GM12872 (cell line): ENCODE results near the gene SLC28A3.

ENCODE experiments used
- CTCF ChIP-seq: IDR thresholded peaks from 3 replicates; pipeline ENCODE4 v1.5.1; 2011; ENCODE audit warnings: low read depth, mild to moderate bottlenecking, low read length, moderate library complexity; ENCODE audit not compliant: insufficient read depth

The SLC28A3 gene

GRCh38 chr9:84310883-84311282, 29.7 kb downstream of the SLC28A3 start:
- no peak for TF ChIP-seq CTCF

GRCh38 chr9:84305497-84306131, 34.9 kb downstream of the SLC28A3 start:
- no peak for TF ChIP-seq CTCF

GRCh38 chr9:84304166-84304565, 36.4 kb downstream of the SLC28A3 start:
- TF ChIP-seq CTCF, result no peak

GRCh38 chr9:84303061-84303460, 37.5 kb downstream of the SLC28A3 start:
- no peak for TF ChIP-seq CTCF

DNA sequence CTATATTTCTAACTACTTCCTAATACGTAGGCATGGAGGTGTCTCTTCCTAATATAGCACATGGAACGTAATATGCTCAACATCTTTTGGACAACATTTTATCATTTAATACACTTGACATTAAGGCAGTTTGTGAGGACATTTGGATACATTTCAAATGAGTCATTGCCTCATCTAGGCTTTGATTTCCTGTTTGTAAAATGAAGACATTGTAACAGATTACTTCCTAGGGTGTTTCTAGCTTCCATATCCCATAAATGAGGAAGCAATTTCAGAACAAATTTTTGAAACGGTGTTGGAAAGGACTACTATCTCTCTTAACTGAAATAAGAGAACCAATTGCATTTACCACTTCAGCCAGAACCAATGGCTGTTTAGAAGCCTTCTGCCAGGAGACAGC, 38.7 kb downstream of the SLC28A3 start:
- no peak for TF ChIP-seq CTCF

DNA sequence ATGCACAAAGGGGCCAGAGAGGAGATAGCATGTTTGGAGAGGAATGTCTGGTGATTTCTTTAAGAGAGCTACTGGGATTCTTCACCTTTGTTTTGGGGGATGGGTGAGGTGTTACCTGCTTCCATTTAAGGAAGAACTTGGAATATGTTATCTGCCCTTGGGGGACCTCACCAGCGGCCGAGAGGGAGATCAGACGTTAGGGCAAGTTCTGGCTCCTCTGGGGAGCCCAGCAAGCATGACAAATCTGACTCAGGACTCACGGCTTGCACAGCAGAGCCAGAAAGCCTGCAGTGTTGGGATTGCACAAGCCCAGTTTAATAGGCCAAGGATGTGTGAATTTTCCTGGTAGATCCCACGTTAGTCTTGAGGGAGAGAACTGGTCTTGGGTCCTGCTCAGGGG, 40.3 kb downstream of the SLC28A3 start:
- no peak for TF ChIP-seq CTCF

DNA sequence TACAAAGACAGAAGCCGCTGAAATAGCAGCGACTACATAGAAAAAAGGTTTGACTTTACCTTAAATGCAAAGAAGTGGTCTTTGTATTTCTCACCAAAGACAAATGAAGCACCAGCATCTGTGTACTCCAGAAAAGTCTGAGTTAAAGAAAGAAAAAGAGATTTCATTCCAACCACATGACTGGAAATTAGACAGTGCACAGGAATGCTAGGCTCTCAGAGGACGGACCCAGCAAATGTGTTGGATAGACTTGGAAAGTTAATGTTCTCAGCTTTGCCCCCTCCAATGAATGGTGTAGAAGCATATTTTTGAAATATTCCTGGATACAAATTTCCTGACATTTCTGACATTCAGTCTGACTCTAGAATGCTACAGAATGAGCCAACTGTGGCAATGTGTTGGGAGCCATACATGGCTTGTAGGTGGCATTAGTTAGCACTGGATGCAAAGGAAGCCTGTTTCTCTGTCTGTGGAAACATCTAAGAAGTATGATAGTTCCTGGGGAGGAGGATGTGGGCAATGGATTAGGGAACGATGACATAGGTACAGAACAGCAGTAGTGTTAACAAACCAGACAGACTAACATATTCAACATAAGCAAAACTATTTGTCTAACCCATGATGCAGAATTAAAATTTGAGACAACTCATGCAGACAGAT, 43.3 kb downstream of the SLC28A3 start:
- no peak for TF ChIP-seq CTCF
